ENCODE data around the gene UBTF. TPM values are rescaled to one million over a fixed set of nuclear protein-coding genes. Genes with fewer than 3 reads are reported as not detected.

The UBTF gene
- total and polyA plus RNA-seq, 7 donors: 26.8 to 58.4 (median 48.3) TPM

DNA sequence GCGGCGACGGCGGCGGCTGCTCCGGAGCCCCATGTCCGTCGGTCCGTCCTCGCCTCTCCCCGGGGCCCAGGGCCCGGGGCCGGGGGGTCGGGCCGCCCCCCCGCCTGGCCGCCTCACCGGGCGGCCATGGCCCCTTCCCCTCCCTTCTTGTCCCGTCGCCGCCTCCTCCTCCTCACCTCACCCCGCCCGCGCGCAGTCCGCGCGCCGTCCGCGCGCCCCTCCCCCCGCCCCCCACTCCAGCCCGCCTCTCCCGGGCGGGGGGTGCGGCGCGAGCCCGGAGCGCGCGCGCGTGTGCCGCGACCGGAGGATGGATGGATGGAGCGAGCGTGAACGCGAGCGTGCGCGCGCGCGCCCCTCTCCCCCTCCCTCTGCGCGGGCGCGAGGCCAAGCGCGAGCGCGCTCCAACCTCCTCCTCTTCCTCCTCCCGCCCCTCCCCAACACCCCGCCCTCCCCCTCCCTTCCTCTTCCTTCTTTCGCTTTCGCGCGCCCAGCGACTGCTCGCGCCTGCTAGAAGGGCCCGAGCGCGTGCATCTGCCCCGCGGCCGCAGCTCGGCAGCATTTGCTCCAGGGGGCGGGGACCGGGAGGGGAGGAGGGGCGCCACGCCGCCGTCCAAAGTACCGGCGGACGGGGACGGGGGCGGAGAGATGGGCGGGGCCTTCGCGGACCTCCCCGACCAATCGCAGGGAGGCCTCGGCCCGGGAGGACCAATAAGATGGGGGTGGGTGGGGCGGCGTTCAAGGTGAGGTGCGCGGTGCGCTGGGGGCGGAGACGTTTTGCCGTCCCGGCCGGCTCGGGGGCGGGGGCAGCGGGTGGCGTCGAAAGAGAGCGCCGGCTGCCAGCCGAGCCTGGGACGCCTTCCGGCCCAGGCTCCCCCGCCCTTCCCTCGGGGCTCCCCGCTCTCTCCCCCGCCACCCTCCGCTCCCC is 19.7 kb downstream of the UBTF start, which contains the start of gene ATXN7L3:
Gene ATXN7L3, minus strand, starts transcription at position 332 of the 925 bp plus-strand sequence. CDS start 1,814 bp downstream, outside the sequence.
- Histone ChIP-seq H3K27ac (peak within 1 kb of the TSS; percentile 97 to 99 (median 98)), H3K36me3 (peaks cover 9 to 25% (median 18%) of the 10 kb centered on the region in 4 donors), H3K4me3 (peak within 1 kb of the TSS; percentile 78 to 99 (median 94)), H3K27me3 (no peaks in the 10 kb centered on the region), H3K4me1 (peaks cover 0 to 36% (median 28%) of the 10 kb centered on the region in 4 donors), H3K9me3 (no peaks in the 10 kb centered on the region)
- no peak for TF ChIP-seq EP300 (IDR thresholded peaks at IDR 0.05)
- peak; percentile 35 to 67 (median 64) for TF ChIP-seq POLR2AphosphoS5 (IDR thresholded peaks at IDR 0.05)
- TF ChIP-seq, protein P1, sequence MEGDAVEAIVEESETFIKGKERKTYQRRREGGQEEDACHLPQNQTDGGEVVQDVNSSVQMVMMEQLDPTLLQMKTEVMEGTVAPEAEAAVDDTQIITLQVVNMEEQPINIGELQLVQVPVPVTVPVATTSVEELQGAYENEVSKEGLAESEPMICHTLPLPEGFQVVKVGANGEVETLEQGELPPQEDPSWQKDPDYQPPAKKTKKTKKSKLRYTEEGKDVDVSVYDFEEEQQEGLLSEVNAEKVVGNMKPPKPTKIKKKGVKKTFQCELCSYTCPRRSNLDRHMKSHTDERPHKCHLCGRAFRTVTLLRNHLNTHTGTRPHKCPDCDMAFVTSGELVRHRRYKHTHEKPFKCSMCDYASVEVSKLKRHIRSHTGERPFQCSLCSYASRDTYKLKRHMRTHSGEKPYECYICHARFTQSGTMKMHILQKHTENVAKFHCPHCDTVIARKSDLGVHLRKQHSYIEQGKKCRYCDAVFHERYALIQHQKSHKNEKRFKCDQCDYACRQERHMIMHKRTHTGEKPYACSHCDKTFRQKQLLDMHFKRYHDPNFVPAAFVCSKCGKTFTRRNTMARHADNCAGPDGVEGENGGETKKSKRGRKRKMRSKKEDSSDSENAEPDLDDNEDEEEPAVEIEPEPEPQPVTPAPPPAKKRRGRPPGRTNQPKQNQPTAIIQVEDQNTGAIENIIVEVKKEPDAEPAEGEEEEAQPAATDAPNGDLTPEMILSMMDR (IDR thresholded peaks at IDR 0.05): no peak
- 1% methylated on average over 126 of the region's 126 CpGs for WGBS, 2 donors
- DNase-seq: peak; percentile 100
- intact Hi-C loops (cut with DNase I): loop anchor here (1.0 to 10.0 kb wide), 2 partner anchors 14 to 945 kb away; partner anchors contain the start of genes HEXIM1 and TMUB2

DNA sequence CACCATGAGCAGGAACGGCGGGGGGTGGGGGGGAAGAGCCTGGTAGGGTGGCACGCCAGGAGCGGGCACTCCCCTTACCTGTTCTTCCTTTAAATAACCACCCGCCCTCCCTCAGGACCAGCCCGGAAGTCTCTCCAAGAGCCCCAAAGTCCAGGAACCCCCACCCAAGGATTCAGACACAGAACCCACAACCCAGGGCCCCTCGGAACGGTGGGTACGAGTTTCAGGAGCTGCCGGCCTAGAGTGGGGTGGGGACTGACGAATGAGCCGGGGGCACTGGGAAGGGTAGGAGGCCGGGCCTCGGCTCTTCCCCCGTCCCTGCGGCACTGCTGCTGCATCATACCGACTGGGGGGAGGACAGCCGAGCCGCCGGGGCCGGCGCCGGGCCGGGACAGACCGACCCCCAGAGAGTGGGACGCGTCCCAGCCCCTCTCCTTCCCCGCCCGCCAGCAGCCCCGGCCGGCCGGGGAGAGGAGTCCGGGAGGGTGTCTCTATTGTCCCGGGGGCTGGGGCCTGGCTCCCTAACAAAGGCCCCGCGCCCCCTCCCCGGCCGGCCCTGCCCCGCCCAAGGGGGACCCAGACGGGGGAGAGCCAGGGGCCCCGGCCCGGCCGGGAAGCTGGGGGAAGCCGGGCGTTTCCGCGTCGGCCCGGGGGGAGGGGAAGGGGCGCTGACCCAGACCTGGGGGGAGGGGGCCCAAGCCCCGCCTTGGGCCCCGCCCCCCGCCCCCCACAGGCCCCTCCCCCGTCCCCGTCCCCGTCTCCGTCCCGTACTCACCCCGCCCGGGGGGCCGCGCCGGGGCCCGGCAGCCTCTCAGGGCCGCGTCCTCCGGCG is 20.5 kb downstream of the UBTF start:
- intact Hi-C loops (cut with DNase I): loop anchor here (1.0 to 10.0 kb wide), 2 partner anchors 13 to 946 kb away; partner anchors contain the start of genes HEXIM1 and TMUB2
- peak overlapping the region; percentile 78 to 99 (median 94) for H3K4me3 ChIP-seq
- H3K9me3 ChIP-seq: no peaks in the 10 kb centered on the region
- no peaks in the 10 kb centered on the region for H3K27me3 ChIP-seq
- H3K27ac ChIP-seq: peak overlapping the region; percentile 97 to 99 (median 98)
- 1% methylated on average over 67 to 68 of the region's 68 CpGs for WGBS, 2 donors
- TF ChIP-seq POLR2A (IDR thresholded peaks at IDR 0.05): peak in 1 of 2 donors; percentile 21
- TF ChIP-seq EP300 (IDR thresholded peaks at IDR 0.05): no peak
- TF ChIP-seq POLR2AphosphoS5 (IDR thresholded peaks at IDR 0.05): peak in 2 of 4 donors; percentile 22 to 25
- TF ChIP-seq, protein P1 (IDR thresholded peaks at IDR 0.05): no peak
- peaks cover 0 to 33% (median 28%) of the 10 kb centered on the region in 4 donors for H3K4me1 ChIP-seq
- H3K36me3 ChIP-seq: peaks cover 18 to 33% (median 26%) of the 10 kb centered on the region in 4 donors
- DNase-seq: peak; percentile 81

DNA sequence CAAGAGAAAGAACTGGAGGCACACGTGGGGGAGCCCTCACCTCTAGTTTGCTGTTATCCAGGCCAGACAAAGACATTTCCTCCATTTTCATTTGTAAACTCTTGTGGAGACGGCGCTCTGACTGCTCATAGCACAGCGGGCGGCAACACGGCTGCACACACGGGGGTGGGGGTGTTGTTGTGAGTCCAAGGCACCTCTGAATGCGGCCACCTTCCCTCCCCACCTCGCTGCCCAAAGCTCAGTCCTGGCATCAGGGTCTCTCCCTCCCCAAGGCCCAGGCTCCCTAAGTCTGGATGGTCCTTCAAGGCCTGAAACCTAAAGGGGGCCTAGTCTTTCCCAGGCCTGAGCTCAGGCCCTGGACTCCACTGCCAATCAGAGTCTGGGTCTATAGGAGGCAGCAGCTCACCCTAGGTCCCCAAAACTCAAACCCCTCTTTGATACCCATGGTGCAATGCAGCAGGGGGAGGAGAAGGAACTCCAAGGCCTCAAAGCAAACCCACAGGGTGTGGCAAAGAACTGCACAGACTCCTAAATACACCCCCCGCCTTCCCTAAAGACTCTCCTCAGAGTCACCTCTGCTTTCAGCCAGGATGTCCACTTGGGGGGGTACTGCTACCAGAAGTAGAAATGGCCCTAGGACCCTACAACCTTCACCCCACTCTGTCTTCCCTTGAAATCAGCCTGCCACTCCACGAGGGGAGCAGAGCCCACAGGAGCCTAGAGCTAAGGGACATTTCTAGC is 21.3 kb downstream of the UBTF start:
- no peak for DNase-seq
- WGBS, 2 donors: 56 to 57% methylated on average over 11 of the region's 11 CpGs
- intact Hi-C loops (cut with DNase I): loop anchor here (10.0 kb wide), 1 partner anchor 947 kb away; the partner anchor contains the start of gene HEXIM1
- no peaks in the 10 kb centered on the region for H3K9me3 ChIP-seq
- no peaks in the 10 kb centered on the region for H3K27me3 ChIP-seq
- peak overlapping the region; percentile 78 to 99 (median 94) for H3K4me3 ChIP-seq
- TF ChIP-seq POLR2AphosphoS5 (IDR thresholded peaks at IDR 0.05) (peak in 1 of 4 donors; percentile 36), EP300 (IDR thresholded peaks at IDR 0.05) (no peak)
- H3K27ac ChIP-seq: peak overlapping the region; percentile 97 to 99 (median 98)
- peaks cover 0 to 30% (median 24%) of the 10 kb centered on the region in 4 donors for H3K4me1 ChIP-seq
- H3K36me3 ChIP-seq: peaks cover 24 to 41% (median 34%) of the 10 kb centered on the region in 4 donors

DNA sequence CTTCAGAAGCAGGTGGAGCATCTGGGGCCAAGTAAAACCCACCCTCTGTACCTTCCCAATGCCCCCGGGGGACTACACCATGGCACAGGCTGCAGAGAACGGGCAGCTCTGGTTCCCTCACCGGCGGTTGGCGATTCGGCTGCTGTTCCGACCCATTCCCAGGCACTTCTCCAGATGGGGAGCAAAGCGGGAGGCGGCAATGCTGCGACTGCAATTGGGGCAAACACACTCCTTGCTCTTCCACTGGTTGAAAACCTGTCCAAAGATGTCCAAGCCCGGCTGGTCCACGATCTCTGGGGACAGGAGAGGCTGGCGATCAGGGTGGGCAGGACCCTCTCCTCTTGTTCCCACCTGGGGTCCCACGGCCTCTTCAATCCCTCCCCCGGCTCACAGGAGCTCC is 22.4 kb downstream of the UBTF start:
- WGBS, 2 donors: 93 to 94% methylated on average over 15 of the region's 15 CpGs
- intact Hi-C loops (cut with DNase I): loop anchor here (10.0 kb wide), 1 partner anchor 948 kb away; the partner anchor contains the start of gene HEXIM1
- DNase-seq: no peak
- Histone ChIP-seq H3K27ac (peak overlapping the region; percentile 97 to 99 (median 98)), H3K9me3 (no peaks in the 10 kb centered on the region), H3K27me3 (no peaks in the 10 kb centered on the region), H3K4me1 (peaks cover 0 to 30% (median 24%) of the 10 kb centered on the region in 4 donors), H3K36me3 (peaks cover 24 to 47% (median 35%) of the 10 kb centered on the region in 4 donors), H3K4me3 (no peak overlapping the region)
- TF ChIP-seq, protein P1 (IDR thresholded peaks at IDR 0.05): no peak
- TF ChIP-seq POLR2AphosphoS5 (IDR thresholded peaks at IDR 0.05) (no peak), POLR2A (IDR thresholded peaks at IDR 0.05) (no peak), EP300 (IDR thresholded peaks at IDR 0.05) (no peak)
